T47D (cell line): ENCODE results near the gene SLC25A29.
"Not testable (repeated sequence)": the region's sequence is repeated elsewhere in the genome, so short reads cannot be mapped to it uniquely, and the experiment has no call there.

Source experiments
- DNase-seq, 2 experiments: peaks; one replicate each; pipeline versions ENCODE4 v3.0.0 to v3.0.0-alpha.2; 2011 to 2012; ENCODE audit warnings: low read depth in 1 of 2, low spot score in 1 of 2
- JUND ChIP-seq: IDR thresholded peaks from 2 replicates; pipeline ENCODE4 v1.6.1; 2012; ENCODE audit warnings: low read depth
- in situ Hi-C: cut with HindIII; loops from 2 replicates; pipeline ENCODE4 v1.10.0; 2016; ENCODE audit warnings: low sequenced_read_pairs, low pct_unique_long_range_greater_than_20kb

Gene SLC25A29

DNA sequence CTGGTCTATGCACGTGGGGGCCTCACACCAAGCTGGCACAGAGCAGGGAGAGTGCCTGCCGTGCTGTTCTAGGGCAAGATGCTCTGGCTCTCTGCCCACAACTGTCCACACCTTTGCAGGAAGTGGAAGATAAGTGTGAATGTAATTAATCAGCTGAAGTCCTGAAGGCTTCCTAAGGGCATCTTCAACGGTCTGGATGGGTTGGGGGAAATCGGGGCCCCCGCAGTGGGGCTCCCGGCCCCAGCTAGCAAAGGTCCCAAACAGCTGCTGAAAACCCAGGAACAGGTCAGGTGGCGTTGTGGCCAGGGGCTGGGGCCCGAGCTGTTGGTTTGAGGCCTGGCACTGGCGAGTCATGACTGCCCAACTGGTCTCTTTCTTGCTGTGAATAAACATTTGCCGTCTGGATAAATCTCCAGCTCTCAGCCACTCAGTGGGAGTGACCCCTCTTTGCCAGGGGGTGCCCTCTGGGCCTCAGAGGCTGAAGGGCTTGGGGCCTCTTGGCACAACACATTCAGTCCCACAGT is 6.7 kb upstream of the SLC25A29 start:
- in situ Hi-C loops = no loop called here
- TF ChIP-seq JUND = no peak
- no peak for DNase-seq

DNA sequence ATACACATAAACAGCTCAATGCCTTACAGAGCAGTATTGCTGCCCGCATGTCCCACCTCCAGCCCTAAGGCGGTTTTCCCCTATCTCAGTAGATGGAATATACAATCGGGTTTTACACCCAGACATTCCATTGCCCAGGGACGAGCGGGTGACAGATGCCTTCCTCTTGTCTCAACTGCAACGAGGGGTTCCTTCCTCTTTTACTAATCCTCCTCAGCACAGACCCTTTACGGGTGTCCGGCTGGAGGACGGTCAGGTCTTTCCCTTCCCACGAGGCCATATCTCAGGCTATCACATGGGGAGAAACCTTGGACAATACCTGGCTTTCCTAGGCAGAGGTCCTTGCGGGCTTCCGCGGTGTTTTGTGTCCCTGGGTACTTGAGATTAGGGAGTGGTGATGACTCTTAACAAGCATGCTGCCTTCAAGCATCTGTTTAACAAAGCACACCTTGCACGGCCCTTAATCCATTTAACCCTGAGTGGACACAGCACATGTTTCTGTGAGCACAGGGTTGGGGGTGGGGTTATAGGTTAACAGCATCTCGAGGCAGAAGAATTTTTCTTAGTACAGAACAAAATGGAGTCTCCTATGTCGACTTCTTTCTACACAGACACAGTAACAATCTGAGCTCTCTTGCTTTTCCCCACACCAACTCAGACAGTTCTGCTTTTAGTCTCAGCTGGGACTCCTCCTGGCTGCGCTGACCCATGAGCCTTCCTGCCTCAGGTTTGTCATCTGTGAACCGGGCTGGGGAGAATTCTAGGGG is 6.0 kb upstream of the SLC25A29 start:
- in situ Hi-C loops, DNase-seq: not testable (repeated sequence)

DNA sequence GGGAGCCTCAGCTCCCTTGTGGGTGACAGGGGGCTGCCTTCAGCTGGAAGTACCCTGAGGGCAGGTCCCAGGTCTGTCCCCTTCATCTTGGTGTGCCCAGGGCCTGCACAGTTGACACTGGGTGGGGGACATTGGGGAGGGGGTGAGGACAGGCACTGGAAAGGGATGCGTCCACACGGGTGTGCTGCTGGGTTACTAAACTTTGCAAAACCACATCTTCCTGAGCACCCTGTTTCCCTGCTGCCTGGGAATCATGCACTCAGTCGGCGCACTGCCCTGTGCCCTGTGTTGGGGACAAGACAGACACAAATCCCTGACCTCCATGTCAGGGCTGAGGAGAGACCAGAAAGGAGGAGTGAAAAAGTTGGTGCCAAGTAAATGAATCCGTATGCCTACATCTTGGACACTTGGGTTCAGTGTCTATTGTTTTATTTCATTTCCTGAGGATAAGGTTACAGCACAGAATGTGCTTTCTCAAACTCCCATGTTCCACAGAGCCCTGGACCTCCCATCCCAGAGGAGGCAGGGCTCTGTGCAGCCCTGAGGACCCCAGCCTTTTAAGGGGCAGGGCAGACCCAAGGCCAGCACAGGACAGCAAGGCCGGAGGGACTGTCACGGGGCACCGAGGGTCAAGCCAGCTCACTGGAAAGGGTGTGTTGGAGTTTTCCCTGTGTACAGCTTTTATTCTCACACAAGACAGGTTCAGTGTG is 2.9 kb upstream of the SLC25A29 start:
- no peak for DNase-seq
- TF ChIP-seq JUND = no peak
- in situ Hi-C loops = no loop called here

DNA sequence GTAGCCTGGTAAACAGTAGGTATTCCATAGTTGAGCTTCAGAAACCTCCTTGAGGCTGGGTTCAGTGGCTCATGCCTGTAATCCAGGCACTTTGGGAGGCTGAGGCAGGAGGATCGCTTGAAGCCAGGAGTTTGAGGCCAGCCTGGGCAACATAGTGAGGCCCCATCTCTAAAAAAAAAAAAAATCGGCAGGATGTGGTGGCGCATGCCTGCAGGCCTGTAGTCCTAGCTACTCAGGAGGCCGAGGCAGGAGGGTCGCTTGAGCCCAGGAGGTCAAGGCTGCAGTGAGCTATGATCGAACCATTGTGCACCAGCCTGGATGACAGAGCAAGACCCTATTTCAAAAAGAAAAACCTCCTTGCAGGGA is 2.2 kb upstream of the SLC25A29 start:
- in situ Hi-C loops, DNase-seq: not testable (repeated sequence)

DNA sequence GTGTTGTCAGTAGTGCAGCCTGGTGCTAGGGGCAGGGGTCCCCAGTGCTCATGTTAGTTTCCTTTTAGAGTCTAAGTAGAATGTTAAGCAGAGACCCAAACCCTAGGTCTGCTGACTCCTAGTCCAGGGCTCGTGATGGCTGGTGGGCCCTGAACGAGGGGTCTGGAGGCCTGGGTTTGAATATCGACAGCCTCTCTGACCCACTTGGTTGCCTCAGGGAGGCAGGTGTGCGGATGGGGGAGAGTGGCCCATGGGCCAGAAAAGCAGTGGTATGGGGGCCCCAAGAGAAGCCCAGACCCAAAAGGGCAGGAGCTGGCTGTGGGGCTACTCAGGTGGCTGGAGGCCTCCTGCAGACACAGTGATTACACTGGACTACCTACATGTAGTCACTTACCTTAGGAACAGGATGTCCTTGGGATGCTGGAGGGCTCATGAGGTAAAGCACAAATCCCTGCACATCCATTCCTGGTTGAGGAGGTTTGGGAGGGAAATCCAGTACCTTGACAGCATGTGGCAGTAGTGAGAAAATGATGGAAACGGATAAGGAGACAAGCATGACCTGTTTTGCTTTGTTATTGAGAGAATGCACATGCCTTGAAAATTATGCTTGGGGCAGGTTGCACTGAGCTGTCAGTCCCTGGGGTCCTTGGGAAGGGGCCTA is 1.7 kb upstream of the SLC25A29 start:
- in situ Hi-C loops = no loop called here
- peak; percentile 93 to 94 for DNase-seq
- no peak for TF ChIP-seq JUND

DNA sequence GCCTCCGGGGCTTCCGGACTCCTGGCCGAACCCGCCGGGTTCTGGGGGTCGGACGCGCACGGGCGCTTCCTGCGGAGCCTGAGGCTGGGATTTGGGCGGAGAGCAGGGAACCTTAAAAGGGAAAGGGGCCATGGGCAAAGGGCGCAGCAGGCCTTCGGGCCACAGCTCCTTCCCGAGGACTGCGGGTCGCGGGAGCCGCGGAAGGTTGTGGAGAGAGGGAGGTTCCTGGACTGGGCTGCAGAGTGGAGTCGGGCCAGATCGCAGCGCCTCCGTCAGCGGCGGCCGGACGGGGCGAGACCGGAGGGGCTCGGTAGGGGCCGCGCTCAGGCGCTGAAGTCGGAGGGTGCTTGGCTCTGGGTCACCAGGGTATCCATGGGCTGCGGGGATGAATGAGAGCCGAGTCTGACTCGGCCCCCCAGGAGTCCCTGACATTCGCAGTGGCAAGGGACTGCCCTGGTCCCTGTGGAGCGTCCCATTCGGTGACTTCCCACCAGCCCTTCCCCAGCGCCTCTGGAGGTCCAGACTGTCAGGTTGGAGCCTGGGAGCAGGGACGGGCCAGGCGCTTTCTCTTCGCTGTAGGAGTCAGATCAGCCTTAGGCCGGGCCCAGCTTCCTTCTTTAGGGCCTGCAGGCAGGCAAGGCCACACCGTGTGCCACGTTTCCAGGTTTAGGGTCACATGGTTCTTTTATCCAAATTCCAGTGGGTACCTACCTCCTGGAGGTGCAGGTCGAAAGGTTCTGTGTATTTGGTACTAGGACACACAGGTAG is 938 bp upstream of the SLC25A29 start:
- peak; percentile 51 to 61 for DNase-seq
- TF ChIP-seq JUND = no peak
- in situ Hi-C loops = no loop called here

DNA sequence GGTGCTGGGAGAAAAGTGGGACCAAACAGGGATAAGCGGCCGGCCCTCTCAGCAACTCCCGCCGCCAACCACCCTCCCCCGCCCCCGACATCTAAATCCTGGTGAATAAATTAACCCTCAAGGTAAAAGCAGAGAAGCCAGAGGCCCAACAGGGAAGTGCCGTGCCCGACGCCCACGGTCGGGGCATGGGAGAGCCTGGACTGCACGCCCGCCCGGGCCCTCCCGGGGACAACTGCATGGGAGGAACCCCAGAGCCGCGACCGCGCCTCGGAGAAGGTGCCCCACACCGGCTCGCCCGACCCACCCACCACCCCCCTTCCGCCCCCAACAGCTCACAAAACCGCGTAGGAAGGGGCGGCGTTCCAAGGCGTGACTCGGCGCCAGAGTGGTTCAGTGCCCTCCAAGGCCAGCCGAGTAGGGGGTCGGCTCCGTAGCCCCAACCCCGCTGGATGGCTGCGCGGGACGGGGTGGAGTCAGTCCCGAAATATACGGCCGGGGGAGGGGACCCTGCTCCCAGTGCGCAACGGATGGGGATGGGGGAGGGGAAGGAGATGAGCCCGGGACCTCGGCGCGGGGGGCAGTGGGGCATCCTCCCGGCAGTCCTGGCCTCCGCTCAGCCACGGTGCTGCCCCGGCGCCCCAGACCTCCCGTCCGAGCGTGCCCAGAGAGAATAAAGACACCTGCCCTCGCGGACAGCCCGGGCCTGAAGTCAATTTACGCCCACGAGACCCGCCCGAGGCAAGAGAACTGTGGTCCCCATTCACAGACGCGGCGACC is 732 bp downstream of the SLC25A29 start:
- DNase-seq = peak; percentile 25 to 64

DNA sequence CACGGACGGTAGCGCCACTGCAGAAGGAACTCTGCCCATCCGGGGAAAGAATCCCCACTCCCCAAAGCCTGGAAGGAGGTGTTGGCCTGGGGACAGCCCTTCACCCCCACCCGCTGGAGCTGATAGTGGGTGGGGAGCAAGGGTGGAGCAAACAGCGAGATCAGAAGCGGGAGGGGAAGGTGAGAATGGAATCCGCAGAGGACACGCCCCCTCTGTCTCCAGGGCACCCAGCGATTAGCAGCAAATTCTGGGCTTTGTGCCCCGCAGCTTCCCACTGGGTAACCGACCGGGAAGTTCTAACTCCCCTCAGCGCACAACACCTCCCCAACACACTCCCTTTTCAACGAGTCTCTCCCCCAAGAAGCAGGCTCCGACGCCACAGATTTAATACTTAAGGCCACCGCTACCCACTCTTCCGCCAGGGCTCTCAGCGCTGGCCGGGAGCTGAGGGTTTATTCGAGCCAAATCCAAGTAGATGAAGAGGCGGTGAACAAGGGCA is 1.4 kb downstream of the SLC25A29 start:
- DNase-seq = peak; percentile 66 to 82
- in situ Hi-C loops = no loop called here

More for the DNA sequence above, 732 bp downstream of the SLC25A29 start:
- no peak for TF ChIP-seq JUND
- in situ Hi-C loops = no loop called here

DNA sequence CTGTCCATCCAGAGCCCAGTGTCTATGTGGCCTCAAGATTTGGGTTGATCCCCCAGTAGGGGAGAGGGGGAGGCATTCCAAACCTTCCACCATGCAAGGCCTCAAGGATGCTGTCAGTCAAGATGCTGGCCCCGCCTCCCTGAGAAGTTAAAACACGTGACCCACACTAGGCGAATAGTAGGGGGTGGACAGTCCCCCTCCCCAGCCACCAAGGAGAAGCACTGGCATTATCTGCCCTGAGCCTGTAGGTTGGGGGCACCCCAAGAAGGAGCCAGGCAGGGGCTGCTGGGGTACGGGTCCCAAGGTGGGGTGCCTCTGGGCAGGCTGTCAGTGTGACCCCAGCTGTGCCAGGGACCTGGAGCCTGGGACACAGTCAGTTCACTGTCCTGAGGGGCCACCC is 2.3 kb downstream of the SLC25A29 start:
- peak in 1 of 2 experiments; percentile 35 for DNase-seq
- no peak for TF ChIP-seq JUND
- in situ Hi-C loops = no loop called here

More for the DNA sequence above, 1.4 kb downstream of the SLC25A29 start:
- no peak for TF ChIP-seq JUND

DNA sequence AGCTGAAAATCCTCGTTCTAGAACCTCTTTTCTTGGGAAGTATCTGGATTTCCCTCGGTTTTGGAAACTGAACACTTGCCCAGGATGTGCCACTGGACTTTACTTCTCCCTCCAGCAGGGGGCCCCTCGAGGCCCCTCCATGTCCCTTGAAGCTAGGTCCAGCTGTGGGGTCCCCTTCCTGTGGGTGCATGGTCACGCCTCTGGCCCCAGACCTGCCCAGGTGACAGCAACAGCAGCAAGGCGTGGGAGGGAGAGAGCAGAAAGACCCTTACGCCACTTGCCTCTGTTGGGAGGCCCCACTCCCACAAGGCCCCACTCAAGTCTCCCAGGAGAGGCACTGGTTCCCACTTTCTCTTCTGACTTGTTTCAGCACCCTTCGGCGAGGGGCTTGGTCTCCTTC is 3.1 kb downstream of the SLC25A29 start:
- in situ Hi-C loops = no loop called here
- no peak for TF ChIP-seq JUND
- DNase-seq = peak in 1 of 2 experiments; percentile 50

DNA sequence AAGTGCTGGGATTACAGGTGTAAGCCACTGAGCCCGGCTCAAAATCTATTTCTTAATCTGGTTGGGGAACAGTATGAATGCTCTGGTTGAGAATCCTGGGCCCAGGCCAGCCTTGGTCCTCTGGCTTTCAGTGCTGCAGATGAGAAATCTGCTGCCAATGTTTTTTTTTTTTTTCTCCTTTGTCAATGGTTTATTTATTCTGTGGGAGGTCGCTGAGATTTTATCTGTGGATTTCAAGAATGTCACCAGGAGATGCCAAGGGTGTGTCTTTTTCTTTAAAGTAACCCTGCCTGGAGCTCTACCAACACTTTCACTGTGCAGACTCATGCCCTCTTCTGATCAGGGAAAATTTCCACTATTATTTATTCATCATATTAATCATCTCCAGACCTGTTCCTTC is 3.6 kb downstream of the SLC25A29 start:
- in situ Hi-C loops = no loop called here
- peak in 1 of 2 experiments; percentile 83 for DNase-seq
- TF ChIP-seq JUND = no peak

DNA sequence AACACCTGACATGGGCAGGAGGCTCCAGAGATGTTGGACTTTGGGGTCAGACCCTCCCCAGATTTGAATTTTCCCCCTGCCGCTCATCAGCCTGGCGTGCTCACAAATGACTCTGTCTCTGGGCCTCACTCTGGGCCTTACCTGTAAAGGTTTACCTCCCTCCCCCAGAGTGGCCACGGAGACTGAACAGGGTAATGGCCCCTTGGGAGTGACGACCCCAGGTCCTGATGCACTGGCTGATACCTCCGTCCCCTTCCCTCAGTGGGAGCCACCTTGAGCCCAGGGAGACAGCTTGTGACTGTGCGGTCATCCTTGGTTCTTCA is 7.0 kb downstream of the SLC25A29 start:
- no peak for DNase-seq
- TF ChIP-seq JUND = no peak
- in situ Hi-C loops = no loop called here
